HG03571 (cell line): ENCODE data around the gene MGLL.

Experiments
- ATAC-seq: cut with Tn5 transposase; IDR thresholded peaks from one replicate; pipeline ENCODE4 v1.9.1; 2021; ENCODE audit not compliant: unreplicated experiment

The MGLL gene

DNA sequence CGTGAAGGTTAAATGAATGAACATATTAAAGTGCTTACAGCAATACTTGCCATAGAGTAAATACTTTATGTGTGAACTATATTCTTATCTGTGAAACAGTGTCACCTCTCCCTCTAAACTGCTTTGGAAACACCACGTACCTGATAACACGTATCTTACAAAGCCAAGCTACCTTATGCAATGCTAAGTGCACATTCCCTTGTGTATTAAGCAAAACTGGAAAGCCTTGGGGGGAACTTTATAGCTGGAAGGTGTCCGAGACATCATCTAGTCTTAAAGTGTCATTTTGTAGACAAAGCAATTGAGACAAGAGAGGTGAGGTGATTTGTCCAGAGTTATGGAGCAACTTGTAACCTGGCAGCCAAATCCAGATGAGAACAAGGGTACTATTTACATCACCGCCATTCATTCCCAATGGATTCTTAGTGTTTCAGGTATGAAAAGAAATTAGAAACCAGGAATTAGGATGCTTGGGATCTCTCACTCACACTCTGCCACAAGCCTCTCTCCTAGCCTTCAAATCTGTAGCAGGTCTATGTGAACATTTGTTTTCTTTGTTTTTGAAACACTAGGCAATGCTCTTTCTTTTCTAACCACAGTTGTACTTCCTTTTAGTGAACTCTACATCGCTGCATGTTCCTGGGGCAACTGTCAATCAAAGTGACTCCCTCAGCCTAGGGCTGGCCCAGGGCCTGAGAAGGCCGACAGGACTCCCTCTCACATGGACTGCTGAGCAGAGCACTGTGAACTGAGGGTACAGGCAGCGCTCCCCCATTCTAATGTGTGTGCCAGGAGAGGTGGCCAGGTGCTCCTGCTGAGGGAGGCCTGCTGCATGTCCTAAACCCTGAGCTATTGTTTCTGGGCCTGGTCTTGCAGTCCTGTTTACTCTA lies 13.9 kb upstream of the MGLL start:
- peak; percentile 70 for ATAC-seq

DNA sequence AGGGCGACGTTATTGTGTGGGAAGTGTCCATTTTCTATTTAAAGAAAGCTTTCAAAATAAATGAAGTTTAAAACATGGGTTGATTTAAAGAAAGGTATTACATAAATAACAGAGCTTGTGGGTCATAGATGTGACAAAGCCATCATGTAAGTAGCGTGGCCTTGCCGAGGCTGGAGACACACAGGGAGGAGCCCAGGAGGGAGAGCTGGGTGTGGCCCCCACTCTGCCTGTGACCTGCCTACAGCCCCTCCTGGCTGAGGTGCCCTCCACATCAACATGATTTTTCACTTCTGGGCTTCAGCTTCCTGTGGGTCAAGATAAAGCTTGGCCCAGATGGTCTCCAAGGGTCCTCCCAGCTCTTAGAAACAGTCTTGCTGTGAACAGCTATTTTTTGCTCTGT lies 12.5 kb upstream of the MGLL start:
- peak; percentile 6 for ATAC-seq

DNA sequence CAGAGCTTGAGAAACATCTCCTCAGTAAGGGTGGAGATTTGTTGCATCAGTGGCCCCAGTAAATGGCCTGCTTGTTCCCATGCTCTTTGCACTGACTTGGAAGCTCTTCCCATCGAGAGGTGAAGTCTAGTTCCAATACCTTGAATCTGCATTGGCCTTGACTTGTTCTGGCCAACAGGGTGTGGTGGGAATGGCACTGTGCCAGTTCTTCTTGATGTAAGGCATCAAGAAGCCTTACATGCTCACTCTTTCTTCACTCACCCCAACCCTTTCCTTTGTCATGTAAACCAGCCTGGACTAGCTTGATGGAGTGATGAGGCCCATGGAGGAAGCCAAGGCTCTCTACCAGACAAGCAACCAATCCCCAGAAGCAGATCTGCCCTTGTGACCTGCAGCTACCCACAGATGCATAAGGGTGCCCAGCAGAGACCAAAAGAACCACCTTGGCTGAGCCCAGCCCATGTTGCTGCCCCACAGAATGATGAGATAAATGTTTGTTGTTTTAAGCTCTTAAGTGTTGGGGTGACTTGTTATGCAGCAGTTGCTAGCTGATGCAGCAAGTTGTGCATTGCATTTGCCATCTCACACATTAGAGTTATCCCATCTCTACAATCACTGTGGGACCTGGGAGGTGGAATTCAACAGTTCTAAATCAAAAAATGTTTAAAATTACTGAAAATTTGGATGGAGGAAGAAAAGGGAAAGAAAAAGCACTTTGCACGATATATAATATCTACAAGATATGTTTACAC lies 11.1 kb upstream of the MGLL start:
- ATAC-seq = no peak

DNA sequence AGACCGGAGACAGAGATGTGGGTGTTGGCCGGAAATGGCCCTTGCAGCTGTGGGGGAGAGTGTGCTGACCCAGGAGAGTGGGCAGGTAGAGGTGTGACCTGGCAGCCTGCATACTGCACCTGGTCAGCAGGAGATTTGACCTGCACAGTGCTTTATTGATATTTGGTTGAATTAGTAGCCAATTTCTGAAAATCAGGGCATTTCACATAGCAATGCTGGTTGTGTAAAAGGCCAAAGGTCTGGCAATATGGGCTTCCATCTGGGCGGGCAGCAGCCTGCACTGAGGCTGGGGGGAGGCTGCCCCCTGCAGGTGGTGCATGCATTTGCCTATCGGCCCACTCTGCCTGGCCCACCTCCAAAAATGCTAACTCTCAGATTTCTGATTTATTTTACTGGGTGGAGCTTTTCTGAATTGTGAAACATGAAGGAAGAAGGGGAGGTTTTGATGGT lies 9.4 kb upstream of the MGLL start:
- no peak for ATAC-seq

DNA sequence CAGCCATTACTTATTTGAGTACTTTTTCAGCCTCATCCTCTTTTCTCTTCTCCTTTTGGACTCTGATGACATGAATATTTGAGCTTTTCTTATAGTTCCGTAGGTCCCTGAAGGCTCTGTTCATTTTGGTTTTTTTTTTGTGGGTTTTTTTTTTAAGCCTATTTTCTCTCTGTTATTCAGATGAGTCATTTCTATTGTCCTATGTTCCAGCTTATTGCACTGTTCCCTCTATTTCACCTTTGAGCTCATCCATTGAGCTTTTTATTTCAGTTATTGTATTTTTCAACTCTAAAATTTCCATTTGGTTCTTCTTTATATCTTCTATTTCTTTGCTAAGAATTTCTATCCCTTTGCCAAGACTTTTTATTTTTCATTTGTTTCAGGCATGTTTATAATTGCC lies 7.2 kb upstream of the MGLL start:
- no peak for ATAC-seq

DNA sequence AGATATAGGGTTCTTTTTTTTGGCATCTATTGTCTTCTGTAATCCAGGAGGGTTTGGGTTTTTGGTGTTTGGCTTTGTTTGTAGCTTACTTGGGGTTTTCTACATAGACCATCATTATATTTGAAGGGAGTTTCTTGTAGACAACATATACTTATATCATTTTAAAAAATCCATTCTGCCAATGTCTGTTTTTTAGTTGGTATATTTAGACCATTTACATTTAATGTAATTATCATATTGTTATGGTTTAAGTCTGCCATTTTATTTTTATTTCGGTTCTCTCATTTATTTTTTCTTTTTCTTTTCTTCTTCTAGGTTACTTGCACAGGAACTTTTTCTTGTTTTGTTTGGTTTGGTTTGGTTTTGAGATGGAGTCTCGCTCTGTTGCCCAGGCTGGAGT lies 5.5 kb upstream of the MGLL start:
- ATAC-seq = no peak

DNA sequence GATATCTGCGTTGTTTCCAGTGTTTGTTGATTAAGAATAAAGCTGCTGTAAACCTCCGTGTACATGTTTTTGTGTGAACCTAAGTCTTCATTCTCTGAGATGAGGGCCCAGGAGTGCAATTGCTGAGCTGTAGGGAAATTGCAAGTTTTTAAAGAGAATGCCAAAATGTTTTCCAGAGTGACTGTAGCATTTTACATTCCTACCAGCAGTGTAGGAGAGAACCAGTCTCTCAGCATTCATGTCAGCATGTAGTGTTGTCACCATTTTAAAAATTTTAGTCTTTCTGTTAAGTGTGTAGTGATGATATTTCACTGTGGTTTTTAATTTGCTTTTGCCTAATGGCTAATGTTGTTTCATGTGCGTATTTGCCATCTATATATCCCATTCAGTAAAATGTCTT lies 3.4 kb upstream of the MGLL start:
- no peak for ATAC-seq

DNA sequence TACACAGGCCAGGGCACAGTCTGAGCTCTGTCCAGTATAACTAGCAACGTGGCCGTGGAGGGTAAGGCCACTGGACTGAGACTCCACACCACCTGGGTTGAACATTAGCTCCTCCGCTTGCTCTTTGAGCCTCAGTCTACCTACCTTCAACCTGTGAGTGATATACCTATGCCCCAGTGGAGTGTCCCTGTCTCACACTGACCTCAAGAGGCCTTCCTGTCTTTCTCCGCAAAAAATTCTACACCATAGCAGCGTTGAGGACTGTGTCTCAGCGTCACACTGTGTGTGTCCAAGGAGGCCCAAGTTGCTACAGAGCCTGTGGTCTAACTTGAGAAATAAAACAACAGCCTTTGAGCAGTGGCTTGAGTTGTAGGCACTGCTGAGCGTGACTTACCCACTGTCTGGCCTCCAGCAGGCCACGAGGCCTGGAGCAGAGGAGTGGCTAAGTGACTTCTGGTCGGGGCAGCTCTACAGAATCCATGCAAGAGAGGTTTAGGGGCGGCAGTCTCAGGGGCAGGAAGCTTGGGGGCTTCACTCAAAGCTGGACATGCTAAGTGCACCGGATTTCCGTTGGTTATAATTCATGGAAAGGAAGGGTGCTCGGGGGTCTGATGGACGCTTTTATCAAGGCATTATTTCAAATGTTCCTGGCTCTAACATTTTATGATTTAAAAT lies 2.0 kb upstream of the MGLL start:
- no peak for ATAC-seq

DNA sequence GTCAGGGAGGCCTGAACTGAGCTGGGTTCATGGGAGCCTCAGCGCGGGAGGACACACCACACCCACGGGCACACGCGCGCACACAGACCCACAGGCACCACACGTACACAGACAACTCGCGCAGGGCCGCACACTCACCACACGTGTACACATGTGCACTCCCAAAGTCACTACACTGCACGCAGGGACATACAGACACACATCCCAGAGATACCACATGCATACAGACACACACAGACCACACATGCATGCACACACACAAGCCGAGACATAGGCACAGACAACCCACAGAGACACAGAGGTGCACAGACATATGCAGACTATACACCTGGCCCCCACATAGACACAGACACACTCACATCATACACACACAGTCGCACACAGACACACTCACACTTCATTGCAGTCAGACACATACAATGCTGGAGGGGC lies 1.1 kb upstream of the MGLL start:
- no peak for ATAC-seq

DNA sequence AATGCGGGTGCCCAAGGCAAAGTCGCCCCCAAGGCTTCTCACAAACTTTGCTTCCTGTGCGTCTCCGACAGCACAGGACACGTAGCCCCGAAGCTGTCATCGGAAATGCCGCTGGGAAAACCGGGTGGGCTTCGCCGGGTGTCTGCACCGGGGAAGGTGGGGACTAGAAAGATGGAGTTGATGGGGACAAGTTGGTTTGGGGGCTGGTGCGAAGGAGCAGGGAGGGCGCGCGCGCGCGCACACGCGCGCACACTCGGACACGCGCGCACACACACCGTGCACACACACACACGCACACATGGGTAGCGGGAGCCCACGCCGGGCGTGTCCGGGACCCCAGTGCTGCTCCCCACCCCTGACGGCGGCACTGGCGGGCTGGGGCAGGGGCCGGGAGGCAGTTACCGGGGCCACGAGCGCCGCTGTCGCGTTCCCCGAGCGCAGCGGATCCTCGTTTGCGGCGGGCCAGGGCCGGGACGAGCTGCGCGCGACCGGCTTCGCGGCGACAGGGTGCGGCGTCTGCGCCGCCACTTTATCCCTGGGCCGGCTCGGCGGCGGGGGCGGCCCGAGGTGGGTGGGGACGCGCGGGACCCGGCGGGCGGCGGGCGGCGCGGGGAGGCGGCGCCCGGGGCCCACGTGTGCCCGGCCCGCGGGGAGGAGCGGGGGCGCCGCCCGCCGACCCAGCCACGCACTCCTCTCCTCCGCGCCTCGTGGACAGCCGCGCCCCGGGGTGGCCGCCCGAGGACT lies 539 bp upstream of the MGLL start:
- ATAC-seq = no peak

DNA sequence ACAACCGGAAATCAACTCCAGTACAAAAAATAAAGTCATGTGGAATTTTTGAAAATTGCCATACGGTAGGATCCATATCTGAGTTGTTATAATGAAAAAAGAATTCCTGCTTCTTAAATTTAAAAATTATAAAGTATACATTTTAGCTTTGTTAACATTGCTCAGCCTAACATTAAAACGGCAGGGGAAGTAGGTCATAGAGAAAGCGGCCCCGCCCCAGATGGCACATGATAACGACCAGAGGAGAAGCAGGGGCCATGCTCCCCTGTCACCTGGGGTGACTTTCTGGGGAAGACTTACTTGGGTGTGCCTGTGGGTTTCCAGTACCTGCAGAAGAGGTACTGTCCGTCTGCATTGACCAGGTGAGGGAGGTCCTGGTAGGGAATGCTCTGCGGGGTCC lies 921 bp downstream of the MGLL start:
- no peak for ATAC-seq

DNA sequence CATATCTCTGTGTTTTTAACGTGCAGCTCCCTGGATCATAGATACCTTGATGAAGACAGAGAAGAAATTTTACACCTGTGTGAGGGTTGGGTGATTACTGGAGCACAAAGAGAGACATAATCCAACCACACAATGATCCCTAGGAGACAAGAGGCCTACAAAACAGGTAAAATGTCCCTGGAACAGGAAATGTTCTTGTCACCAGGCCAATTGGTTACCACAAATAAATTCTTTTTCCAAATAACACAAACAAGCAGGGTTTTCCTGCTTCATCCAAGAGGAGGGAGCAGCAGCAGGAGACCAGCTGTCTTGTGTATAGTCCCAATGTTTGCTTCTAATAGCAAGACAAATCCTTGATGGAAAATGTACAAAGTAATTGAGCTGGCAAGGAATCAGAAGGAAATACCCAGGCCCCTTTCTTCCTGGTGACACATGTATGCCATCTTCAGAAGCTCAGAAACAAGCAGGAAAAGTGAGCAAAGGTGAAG lies 1.4 kb downstream of the MGLL start:
- no peak for ATAC-seq

DNA sequence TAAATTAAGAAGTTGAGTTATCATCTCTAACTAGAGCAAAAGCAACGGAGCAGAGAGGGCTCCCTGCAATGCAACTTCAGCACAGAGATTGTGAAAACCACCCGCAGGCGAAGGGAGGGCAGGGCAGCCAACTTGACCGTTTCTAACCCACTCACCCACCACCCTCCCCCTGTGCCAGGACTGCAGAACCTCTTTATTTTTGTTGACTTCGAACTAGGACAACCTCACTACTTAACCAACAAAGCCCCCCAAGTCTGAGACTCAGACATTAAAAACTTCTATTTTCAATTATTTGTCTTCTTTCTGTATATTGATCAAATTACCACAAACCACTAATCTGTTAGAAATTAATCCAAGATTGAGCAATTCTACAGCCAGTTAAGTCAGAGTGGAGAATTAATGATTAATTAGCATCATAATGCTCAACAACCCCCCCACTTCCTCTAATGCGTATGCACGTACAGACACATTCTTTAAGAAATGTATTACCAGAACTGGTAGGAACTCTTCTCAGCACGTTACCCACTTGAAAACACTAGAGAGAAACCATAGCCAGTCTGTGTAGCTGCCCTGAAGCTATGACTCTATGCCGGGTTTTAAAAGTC lies 2.0 kb downstream of the MGLL start:
- ATAC-seq = peak; percentile 34

DNA sequence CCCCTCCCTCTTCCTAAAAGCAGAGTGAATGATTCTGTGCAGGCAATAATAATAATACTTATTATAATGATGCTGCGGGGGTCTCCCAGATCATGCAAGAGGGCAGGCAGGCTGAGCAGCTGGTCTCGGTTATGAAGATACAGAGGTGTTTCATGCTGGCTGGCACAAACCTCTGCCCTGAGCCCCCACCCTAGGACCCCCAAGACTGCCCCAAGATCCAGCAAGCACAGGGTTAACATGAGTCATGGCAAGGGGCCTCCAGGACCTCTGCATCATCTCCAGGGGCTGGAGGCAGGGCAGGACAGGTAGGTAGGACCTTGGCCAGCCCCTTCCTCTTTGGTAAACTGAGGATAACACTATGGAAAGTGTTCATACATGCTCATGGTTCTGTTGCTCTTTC lies 2.7 kb downstream of the MGLL start:
- ATAC-seq = no peak

DNA sequence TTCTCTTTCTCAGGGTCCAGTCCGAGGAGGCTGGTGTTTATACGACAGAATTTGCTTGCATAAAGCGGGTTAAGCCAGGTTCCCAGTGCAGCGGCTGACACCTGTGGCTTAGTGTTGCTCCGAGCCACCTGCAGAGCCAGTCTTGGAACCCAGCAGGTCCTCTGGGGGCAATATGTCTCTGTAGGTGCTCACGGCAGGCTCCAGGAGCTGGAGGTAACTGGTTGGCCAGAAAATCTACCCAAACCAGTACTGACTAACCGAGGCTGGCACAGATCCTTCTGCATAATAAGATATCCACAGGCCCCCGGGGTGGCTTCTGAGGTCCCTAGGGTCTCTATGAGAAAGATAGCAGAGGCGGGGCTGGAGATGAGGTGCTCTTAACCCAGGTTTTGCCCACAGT lies 3.2 kb downstream of the MGLL start:
- ATAC-seq = no peak

DNA sequence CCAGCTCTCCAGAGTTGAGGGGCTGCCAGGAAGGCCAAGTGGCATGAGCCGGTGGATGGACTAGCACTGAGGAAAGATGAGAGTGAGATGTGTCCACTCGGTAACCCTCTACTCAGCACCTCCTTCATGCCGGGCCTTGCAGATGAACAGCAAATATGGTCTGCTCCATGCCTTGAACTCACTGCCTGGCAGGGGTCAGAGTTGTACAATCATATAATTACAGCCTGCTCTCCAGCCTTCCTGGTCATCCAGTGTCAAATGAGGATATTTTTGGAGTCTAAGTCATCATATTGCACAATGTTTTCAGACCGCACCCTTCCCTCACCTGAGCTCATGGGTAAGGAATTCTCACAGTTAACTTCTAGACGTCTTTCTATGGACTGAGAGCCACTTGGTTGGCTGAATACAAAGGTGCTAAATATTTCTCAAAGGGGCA lies 4.9 kb downstream of the MGLL start:
- ATAC-seq = no peak

DNA sequence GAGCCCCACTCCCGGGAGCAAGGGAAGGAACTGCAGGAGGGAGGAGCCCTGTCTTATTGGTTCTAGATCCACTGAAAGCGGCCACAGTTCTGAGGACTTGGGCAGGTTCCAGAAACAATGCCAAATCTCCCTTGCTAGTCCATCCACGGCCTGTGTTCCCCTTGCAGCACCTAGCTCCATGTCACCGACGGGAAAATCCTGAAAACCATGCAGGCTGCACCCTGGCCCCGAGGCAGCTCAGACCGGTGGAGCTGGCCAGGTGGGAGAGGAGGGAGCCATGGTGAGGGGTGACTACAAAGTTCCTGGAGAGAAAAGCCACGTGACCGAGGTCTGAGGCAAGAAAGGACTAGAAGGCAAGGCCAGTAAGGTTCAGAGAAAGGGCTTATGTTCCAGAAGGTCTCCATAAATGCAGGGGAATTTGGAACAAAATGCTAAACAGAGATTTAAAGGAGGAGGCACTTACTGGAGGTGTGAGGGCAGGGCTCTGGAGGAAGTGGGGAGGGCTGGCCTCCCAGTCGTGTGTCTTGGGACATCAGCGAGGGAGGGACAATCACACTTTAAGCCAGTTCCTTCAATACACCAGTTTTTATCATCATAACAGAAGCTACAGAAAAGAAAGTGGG lies 5.4 kb downstream of the MGLL start:
- ATAC-seq = no peak

DNA sequence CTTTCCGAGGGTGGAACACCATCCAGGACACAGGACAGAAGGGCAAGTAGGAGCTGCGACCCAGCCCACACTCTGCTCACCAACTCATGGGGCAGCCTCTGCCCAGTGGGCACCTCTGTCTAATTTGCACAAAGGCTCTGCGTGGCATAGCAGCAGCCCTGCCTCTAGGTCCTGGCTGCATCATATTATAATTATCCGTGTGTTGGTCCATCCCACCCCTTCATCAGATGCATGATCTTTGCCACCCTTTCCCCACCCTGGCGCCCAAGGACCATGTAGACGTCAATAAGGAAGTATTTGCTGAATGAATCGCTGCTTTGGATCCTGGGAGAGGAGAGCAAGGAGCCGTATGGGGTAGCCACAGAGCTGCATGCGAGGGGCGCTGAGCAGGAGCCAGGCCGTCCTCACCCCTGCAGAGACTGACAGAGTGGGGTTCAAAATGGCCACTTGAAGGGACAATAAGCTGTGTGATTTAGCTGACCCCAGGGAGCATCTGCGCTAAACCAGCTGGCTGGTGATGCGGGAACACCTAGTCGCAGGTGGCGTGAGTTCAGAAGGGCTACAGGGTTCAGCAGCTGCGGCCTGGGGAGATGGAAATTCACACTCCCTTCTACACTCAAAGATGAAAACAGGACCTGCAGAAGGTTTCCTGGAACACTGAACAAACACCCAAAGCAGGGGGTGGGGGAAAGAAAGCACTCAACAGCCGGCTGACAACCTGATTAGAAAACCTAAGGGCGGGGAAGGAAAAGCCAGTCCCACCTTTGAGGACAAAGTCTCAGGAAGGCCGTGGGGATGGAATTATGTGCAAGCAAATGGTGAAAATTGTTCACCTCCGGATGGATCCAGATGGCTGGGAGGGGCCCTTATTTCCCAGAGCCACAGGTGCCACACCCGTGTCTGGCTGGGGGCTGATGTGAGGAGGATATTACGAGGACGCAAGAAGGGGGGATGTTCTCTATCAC lies 6.4 kb downstream of the MGLL start:
- ATAC-seq = no peak

DNA sequence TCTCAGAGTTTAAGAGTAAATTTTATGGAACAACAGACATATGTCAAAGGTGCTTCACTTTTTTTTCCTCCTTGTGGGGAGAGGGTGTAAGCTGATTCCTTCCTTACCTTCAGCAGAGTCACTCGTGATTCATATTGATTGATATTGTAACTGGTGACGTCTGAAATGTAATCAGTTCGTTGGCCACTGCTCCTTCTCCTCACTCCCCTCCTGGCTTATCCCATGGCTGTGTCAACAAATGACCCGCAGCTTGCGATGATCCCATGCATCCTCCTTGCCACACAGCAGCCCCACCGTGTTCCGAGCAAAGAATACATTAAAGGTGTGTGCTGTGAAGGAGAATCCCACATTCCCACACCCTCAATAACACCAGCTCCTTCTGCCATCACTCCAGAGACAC lies 7.3 kb downstream of the MGLL start:
- ATAC-seq = no peak
